Measurements from ENCODE around the gene RET. TPM values are rescaled to one million over a fixed set of nuclear protein-coding genes. Genes with fewer than 3 reads are reported as not detected.

Gene RET
- total and polyA plus RNA-seq, 2 of the 8 experiments (the other 6 are each of a cell fraction or from before 2014, with no cell fraction given): 6.7 to 8.4 TPM

DNA sequence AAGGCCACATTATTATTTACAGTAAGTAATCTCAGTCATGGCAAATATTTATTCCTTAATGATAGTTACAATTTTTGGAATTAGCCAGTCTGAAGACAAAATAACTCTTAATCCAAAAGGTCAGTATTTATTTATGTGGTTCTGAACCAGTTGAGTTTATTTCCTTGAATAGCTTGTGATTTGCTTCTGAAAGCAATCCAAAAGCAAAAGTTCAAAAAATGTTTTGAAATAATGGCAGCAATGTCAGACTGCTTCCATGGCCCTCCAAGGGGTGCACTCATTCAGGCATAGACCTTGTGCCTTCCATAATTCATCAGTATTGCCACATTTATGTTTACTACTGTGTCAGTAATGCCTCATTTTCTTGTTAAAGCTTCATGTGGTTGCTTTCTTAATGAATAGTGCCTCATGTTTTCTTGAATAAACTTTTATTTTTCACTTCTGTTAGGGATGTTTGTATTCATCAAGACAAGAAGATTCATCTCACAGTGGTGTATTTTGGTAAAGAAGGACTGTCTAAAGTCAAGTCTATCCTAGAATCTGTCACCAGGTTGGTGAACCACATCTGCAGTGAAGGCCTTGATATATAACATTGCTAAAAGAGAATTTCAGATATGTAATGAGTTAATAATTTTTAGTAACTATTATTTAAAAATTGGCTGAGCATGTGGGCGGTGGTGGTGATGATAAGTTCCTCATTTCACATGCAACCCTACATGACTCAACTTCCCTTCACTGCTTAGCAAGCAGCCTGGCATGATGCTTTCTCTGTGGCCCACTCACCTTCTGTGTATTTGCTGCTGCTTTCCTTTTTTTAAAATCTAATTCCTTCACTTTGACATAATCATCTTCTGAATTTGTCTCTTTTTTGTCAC, 83.4 kb downstream of the RET start:
- H3K4me2 ChIP-seq (ENCODE audit: insufficient read depth in 1 of 2, low read depth in 2 of 2, low read length in 2 of 2): no peak overlapping the region
- H2BK5ac ChIP-seq (ENCODE audit: low read depth, low read length): no peak overlapping the region
- no peaks in the 10 kb centered on the region for H3K27me3 ChIP-seq (replicated peaks in 1 of 4; ENCODE audit: control insufficient read depth in 3 of 4, extremely low read depth in 1 of 4, insufficient read depth in 3 of 4, low read length in 3 of 4)
- H3K36me3 ChIP-seq (ENCODE audit: control insufficient read depth in 2 of 4, insufficient read depth in 4 of 4, low read length in 3 of 4): no peaks in the 10 kb centered on the region
- H3K9ac ChIP-seq (replicated peaks in 1 of 4; ENCODE audit: extremely low read depth in 1 of 4, low read depth in 3 of 4, low read length in 3 of 4): no peak overlapping the region
- WGBS, 2 experiments (ENCODE audit: extremely low coverage in 1 of 2, insufficient coverage in 1 of 2, insufficient read length in 1 of 2, insufficient replicate concordance in 2 of 2, low coverage in 1 of 2, low lambda C conversion rate in 2 of 2, missing lambda C conversion rate in 1 of 2): 81% methylated on average over 1 of the region's 1 CpG; no CpG with 5 or more reads in 1 of the 2 experiments
- H3K9me3 ChIP-seq (ENCODE audit: insufficient read depth in 2 of 2, low read depth in 1 of 2, low read length in 1 of 2): no peaks in the 10 kb centered on the region
- H3K4me3 ChIP-seq (ENCODE audit: extremely low read depth in 1 of 4, insufficient read depth in 2 of 4, low read depth in 3 of 4, low read length in 4 of 4): no peak overlapping the region
- H2BK12ac ChIP-seq (ENCODE audit: low read depth, low read length): no peak overlapping the region
- no peak overlapping the region for H3K56ac ChIP-seq (replicated peaks; ENCODE audit: insufficient read length, low read depth, low read length)
- H2AFZ ChIP-seq (ENCODE audit: low read length): no peak overlapping the region
- no peak overlapping the region for H2BK20ac ChIP-seq (ENCODE audit: low read length)
- H3K27ac ChIP-seq (ENCODE audit: low read depth, low read length): no peak overlapping the region
- POLR2A ChIA-PET (ENCODE audit: partially characterized antibody): no interaction called here
- H3K79me2 ChIP-seq (ENCODE audit: control insufficient read depth in 1 of 2, insufficient read depth in 2 of 2, low read length in 2 of 2): no peaks in the 10 kb centered on the region
- no peak overlapping the region for H4K8ac ChIP-seq (ENCODE audit: extremely low read depth, insufficient read depth, low read length)
- H3K18ac ChIP-seq (ENCODE audit: extremely low read depth, low read length): no peak overlapping the region
- no peak overlapping the region for H2BK120ac ChIP-seq (replicated peaks; ENCODE audit: low read depth, low read length)
- no peak overlapping the region for H3K4ac ChIP-seq (replicated peaks; ENCODE audit: insufficient read length, low read depth, low read length)
- CTCF ChIA-PET (ENCODE audit: partially characterized antibody): interaction anchor here (0.6 to 4.0 kb wide), 3 partner anchors 11 to 88 kb away, joined by 3 to 21 read pairs (median 3); no protein-coding TSS in a partner anchor
- H3K79me1 ChIP-seq (ENCODE audit: low read depth, low read length): no peaks in the 10 kb centered on the region
- no peak for TF ChIP-seq RBBP5 (IDR thresholded peaks at IDR 0.05; ENCODE audit: borderline replicate concordance, low read depth, low read length)
- no peak for TF ChIP-seq HDAC6 (IDR thresholded peaks at IDR 0.05; ENCODE audit: low read depth, low read length)
- no peak for TF ChIP-seq ASH2L (IDR thresholded peaks at IDR 0.05; ENCODE audit: low read length)
- no peak for TF ChIP-seq CHD2 (IDR thresholded peaks at IDR 0.05; ENCODE audit: low read length)
- no peak for TF ChIP-seq RAD21 (IDR thresholded peaks at IDR 0.05 in 1 of 2, conservative IDR thresholded peaks at IDR 0.05 in 1 of 2; ENCODE audit: low read depth in 2 of 2, low read length in 2 of 2)
- TF ChIP-seq TBP (IDR thresholded peaks at IDR 0.05; ENCODE audit: low read depth, low read length): no peak
- TF ChIP-seq ATF3 (IDR thresholded peaks at IDR 0.05; ENCODE audit: insufficient read depth, low read depth, low read length): no peak
- no peak for TF ChIP-seq TCF12 (IDR thresholded peaks at IDR 0.05; ENCODE audit: low read depth, low read length)
- no peak for TF ChIP-seq NRF1 (IDR thresholded peaks at IDR 0.05; ENCODE audit: low read depth, low read length)
- TF ChIP-seq TEAD4 (IDR thresholded peaks at IDR 0.05; ENCODE audit: low read depth, low read length): no peak
- no peak overlapping the region for H3K23ac ChIP-seq (ENCODE audit: insufficient read length)
- no peak overlapping the region for H4K5ac ChIP-seq (ENCODE audit: insufficient read length, low read depth, low read length)
- no peak overlapping the region for H2BK15ac ChIP-seq (ENCODE audit: low read length)
- DNase-seq (ENCODE audit: low read depth in 1 of 2, low spot score in 2 of 2): no peak
- H4K20me1 ChIP-seq (replicated peaks in 1 of 2; ENCODE audit: control insufficient read depth in 1 of 2, insufficient read depth in 2 of 2, low read length in 2 of 2): no peaks in the 10 kb centered on the region
- no peak overlapping the region for H4K91ac ChIP-seq (replicated peaks; ENCODE audit: insufficient read length, low read length)
- H3K23me2 ChIP-seq (ENCODE audit: low read depth, low read length): no peaks in the 10 kb centered on the region
- no peak overlapping the region for H2AK5ac ChIP-seq (ENCODE audit: low read depth, low read length)
- no peak overlapping the region for H3K14ac ChIP-seq (ENCODE audit: insufficient read length)
- no peaks in the 10 kb centered on the region for H3K4me1 ChIP-seq (replicated peaks in 1 of 4; ENCODE audit: control insufficient read depth in 3 of 4, insufficient read depth in 4 of 4, low read length in 3 of 4)
- FAIRE-seq: no peak

Measured in H1 (cell line).